Ishikawa (cell line): Measurements from ENCODE around the gene MSH2.

Source experiments
- CREB1 ChIP-seq: IDR thresholded peaks from 2 replicates; pipeline ENCODE4 v1.6.1; 2012; ENCODE audit warnings: low read depth
- EGR1 ChIP-seq: IDR thresholded peaks from 2 replicates; pipeline ENCODE4 v1.6.1; 2012
- EP300 ChIP-seq: IDR thresholded peaks from 2 replicates; pipeline ENCODE4 v1.6.1; 2012; ENCODE audit warnings: borderline replicate concordance
- NFIC ChIP-seq: IDR thresholded peaks from 2 replicates; pipeline ENCODE4 v1.6.1; 2012
- TAF1 ChIP-seq: IDR thresholded peaks from 2 replicates; pipeline ENCODE4 v1.6.1; 2012; ENCODE audit warnings: low read depth, mild to moderate bottlenecking
- YY1 ChIP-seq: IDR thresholded peaks from 2 replicates; pipeline ENCODE4 v1.6.1; 2012; ENCODE audit warnings: low read depth
- ZBTB7A ChIP-seq: IDR thresholded peaks from 2 replicates; pipeline ENCODE4 v1.6.1; 2012; ENCODE audit warnings: low read depth
- TF ChIP-seq, protein P1 (sequence below): IDR thresholded peaks from 2 replicates; pipeline ENCODE4 v1.6.1; 2012
- TF ChIP-seq, protein P2 (sequence below): IDR thresholded peaks from 2 replicates; pipeline ENCODE4 v1.6.1; 2012; ENCODE audit warnings: low read depth, mild to moderate bottlenecking
- TF ChIP-seq, protein P3 (sequence below): IDR thresholded peaks from 2 replicates; pipeline ENCODE4 v1.6.1; 2012

DNA sequence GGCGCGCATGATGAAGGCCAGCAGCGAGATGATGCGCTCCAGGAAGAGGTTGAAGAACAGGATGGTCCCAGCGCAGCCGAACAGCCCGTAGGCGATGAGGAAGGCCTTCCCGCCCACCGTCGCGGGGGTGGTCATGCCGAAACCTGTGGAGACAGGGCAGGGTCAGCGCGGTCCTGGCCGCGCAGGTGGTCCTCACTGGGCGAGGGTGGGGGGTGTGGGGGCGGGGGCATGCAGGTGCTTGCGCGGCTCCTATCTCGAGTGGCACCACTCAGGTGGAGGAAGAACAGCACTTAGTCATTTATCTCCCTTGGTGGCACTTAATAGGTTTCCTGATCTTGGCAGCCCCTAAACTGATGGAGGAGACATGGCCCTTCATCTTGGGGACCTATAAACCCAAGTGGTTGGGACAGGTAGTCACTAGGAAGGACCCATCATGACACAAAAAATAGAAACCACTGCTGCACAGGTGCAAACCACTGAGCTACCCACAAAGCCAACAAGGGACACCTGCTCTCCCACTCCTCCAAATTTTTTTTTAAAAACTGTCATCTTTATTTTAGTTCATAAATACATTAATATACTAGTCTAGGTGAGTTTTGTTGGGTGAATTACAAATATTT lies 118.8 kb downstream of the MSH2 start:
- TF ChIP-seq YY1 = no peak
- no peak for TF ChIP-seq EP300
- TF ChIP-seq, protein P1, sequence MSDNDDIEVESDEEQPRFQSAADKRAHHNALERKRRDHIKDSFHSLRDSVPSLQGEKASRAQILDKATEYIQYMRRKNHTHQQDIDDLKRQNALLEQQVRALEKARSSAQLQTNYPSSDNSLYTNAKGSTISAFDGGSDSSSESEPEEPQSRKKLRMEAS = no peak
- no peak for TF ChIP-seq TAF1
- no peak for TF ChIP-seq ZBTB7A
- no peak for TF ChIP-seq NFIC
- TF ChIP-seq, protein P2, sequence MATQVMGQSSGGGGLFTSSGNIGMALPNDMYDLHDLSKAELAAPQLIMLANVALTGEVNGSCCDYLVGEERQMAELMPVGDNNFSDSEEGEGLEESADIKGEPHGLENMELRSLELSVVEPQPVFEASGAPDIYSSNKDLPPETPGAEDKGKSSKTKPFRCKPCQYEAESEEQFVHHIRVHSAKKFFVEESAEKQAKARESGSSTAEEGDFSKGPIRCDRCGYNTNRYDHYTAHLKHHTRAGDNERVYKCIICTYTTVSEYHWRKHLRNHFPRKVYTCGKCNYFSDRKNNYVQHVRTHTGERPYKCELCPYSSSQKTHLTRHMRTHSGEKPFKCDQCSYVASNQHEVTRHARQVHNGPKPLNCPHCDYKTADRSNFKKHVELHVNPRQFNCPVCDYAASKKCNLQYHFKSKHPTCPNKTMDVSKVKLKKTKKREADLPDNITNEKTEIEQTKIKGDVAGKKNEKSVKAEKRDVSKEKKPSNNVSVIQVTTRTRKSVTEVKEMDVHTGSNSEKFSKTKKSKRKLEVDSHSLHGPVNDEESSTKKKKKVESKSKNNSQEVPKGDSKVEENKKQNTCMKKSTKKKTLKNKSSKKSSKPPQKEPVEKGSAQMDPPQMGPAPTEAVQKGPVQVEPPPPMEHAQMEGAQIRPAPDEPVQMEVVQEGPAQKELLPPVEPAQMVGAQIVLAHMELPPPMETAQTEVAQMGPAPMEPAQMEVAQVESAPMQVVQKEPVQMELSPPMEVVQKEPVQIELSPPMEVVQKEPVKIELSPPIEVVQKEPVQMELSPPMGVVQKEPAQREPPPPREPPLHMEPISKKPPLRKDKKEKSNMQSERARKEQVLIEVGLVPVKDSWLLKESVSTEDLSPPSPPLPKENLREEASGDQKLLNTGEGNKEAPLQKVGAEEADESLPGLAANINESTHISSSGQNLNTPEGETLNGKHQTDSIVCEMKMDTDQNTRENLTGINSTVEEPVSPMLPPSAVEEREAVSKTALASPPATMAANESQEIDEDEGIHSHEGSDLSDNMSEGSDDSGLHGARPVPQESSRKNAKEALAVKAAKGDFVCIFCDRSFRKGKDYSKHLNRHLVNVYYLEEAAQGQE = no peak
- TF ChIP-seq EGR1 = no peak
- TF ChIP-seq, protein P3, sequence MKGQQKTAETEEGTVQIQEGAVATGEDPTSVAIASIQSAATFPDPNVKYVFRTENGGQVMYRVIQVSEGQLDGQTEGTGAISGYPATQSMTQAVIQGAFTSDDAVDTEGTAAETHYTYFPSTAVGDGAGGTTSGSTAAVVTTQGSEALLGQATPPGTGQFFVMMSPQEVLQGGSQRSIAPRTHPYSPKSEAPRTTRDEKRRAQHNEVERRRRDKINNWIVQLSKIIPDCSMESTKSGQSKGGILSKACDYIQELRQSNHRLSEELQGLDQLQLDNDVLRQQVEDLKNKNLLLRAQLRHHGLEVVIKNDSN = no peak
- no peak for TF ChIP-seq CREB1
